Erythroblast (primary cell): ENCODE results near the gene WAC.

Experiments
- GATA1 ChIP-seq: IDR thresholded peaks from 2 replicates; pipeline ENCODE4 v1.6.1; 2011; ENCODE audit warnings: low read depth, mild to moderate bottlenecking, control low read depth, low read length, moderate library complexity
- POLR2A ChIP-seq: IDR thresholded peaks from 2 replicates; pipeline ENCODE4 v1.6.1; 2011; ENCODE audit warnings: mild to moderate bottlenecking, low read length

DNA sequence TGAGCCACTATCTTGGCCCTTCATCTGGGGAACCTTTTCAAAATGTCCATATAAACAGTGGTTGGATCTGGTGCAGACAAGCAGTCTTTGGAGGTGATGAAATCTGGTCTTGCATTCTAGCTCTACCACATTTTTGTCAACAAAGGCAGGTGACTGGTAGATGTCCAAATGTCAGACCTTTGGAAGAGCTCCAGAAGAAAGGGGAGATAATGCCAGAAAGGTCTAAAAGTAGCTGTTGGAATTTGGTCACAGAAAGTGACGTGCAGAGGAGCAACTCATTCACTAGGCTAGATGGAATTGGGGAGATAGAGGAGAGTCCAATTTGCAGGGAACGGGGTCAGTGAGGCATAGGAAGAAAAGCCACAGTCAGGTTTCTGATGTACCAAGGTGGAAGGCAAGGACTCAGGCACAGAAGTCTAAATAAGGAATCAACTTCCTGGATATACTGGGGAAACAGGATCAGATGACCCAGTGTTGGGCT lies 36.4 kb upstream of the WAC start:
- TF ChIP-seq POLR2A (no peak), GATA1 (no peak)
